Colonic mucosa (tissue), 4 donors: ENCODE data around the gene SHISA5. TPM values are rescaled to one million over a fixed set of nuclear protein-coding genes. Genes with fewer than 3 reads are reported as not detected.
"Not testable (repeated sequence)": the region's sequence is repeated elsewhere in the genome, so short reads cannot be mapped to it uniquely, and the experiment has no call there.

Experiments used
- DNase-seq: peaks from one replicate; pipeline ENCODE4 v3.0.0-alpha.2; 2020
- H3K27ac ChIP-seq: fragments of 200-600 bp; one replicate; pipeline ENCODE4 v1.8.0; 2021
- H3K27me3 ChIP-seq: fragments of 200-600 bp; one replicate; pipeline ENCODE4 v1.8.0; 2021
- H3K36me3 ChIP-seq: fragments of 200-600 bp; one replicate; pipeline ENCODE4 v1.8.0; 2021
- H3K4me1 ChIP-seq: fragments of 200-600 bp; one replicate; pipeline ENCODE4 v1.8.0; 2021; ENCODE audit warnings: mild to moderate bottlenecking
- H3K4me3 ChIP-seq: fragments of 200-600 bp; one replicate; pipeline ENCODE4 v1.8.0; 2021
- H3K9ac ChIP-seq, 2 donors: one replicate each; pipeline ENCODE4 v1.7.0; 2013; ENCODE audit warnings: control low read depth in 2 of 2, low read depth in 2 of 2, low read length in 2 of 2
- H3K9me3 ChIP-seq: fragments of 200-600 bp; one replicate; pipeline ENCODE4 v1.8.0; 2021
- intact Hi-C: fragments of 100-400 bp; cut with DNase I; formaldehyde crosslinking; loops from one replicate; pipeline ENCODE4 v1.14.1; 2022
- total RNA-seq, 2 donors: library from RNA; stranded (reverse); fragmentation: NEBNext Ultra II Directional in 1 of 2; extraction: Animal tissue kit (Norgen Biotek cat#: 25700) in 1 of 2; gene quantifications; one replicate each; pipeline ENCODE4 v1.2.1, GENCODE V29; 2021
- TF ChIP-seq, protein P1 (sequence below): fragments of 200-600 bp; IDR thresholded peaks from one replicate; pipeline ENCODE4 v1.8.0; 2022; ENCODE audit warnings: antibody characterized with exemption, mild to moderate bottlenecking
- donor health status: healthy.
- donor health status: DM: no; HTN: no; CAD: no.
- donor health status: DM: no; HTN: no; CAD: no.

Gene SHISA5
- total RNA-seq, 2 donors from 2014 or later: 115 to 123 TPM

DNA sequence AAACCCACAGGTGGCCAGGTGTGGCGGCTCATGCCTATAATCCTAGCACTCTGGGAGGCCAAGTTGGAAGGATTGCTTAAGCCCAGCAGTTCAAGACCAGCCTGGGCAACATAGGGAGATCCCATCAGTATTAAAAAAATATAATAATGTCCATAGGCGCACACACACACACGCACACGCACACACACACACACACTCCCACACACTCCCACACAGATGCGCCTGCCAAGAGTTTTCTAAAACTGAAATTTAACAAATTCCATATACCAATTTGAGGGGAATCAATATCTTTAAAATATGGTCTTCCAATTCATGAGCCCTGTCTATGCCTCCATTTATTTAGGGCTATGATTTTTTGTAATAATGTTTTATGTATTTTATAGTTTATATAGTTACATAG lies 17.0 kb downstream of the SHISA5 start:
- Histone ChIP-seq H3K36me3 (no peaks in the 10 kb centered on the region), H3K27me3 (no peaks in the 10 kb centered on the region), H3K4me3 (no peak overlapping the region), H3K9me3 (no peaks in the 10 kb centered on the region), H3K27ac (no peak overlapping the region), H3K4me1 (no peaks in the 10 kb centered on the region), H3K9ac (no peak overlapping the region)
- TF ChIP-seq, protein P1, sequence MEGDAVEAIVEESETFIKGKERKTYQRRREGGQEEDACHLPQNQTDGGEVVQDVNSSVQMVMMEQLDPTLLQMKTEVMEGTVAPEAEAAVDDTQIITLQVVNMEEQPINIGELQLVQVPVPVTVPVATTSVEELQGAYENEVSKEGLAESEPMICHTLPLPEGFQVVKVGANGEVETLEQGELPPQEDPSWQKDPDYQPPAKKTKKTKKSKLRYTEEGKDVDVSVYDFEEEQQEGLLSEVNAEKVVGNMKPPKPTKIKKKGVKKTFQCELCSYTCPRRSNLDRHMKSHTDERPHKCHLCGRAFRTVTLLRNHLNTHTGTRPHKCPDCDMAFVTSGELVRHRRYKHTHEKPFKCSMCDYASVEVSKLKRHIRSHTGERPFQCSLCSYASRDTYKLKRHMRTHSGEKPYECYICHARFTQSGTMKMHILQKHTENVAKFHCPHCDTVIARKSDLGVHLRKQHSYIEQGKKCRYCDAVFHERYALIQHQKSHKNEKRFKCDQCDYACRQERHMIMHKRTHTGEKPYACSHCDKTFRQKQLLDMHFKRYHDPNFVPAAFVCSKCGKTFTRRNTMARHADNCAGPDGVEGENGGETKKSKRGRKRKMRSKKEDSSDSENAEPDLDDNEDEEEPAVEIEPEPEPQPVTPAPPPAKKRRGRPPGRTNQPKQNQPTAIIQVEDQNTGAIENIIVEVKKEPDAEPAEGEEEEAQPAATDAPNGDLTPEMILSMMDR: no peak
- DNase-seq: no peak
- intact Hi-C loops: no loop called here

DNA sequence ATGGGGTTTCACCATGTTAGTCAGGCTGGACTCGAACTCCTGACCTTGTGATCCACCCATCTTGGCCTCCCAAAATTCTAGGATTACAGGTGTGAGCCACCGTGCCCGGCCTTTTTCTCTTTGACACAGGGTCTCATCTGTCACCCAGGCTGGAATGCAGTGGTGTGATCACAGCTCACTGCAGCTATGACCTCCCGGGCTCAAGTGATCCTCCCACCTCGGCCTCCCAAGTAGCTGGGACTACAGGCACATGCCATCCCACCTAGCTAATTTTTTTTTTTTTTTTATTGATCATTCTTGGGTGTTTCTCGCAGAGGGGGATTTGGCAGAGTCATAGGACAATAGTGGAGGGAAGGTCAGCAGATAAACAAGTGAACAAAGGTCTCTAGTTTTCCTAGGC lies 21.2 kb downstream of the SHISA5 start:
- H3K9ac ChIP-seq, H3K4me1 ChIP-seq, H3K9me3 ChIP-seq, DNase-seq, intact Hi-C loops, H3K27ac ChIP-seq, H3K27me3 ChIP-seq, H3K36me3 ChIP-seq, H3K4me3 ChIP-seq: not testable (repeated sequence)

DNA sequence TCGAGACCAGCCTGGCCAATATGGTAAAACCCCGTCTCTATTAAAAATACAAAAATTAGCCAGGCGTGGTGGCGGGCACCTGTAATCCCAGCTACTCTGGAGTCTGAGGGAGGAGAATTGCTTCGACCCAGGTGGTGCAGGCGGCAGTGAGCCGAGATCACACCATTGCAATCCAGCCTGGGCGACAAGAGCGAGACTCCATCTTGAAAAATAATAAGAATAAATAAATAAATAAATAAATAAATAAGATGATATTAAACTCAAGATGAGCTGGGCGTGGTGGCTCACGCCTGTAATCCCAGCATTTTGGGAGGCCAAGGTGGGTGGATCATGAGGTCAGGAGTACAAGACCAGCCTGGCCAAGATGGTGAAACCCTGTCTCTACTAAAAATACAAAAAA lies 23.1 kb downstream of the SHISA5 start:
- H3K4me1 ChIP-seq, H3K36me3 ChIP-seq, H3K27me3 ChIP-seq, H3K9me3 ChIP-seq, intact Hi-C loops, H3K9ac ChIP-seq, H3K27ac ChIP-seq, H3K4me3 ChIP-seq, DNase-seq: not testable (repeated sequence)

DNA sequence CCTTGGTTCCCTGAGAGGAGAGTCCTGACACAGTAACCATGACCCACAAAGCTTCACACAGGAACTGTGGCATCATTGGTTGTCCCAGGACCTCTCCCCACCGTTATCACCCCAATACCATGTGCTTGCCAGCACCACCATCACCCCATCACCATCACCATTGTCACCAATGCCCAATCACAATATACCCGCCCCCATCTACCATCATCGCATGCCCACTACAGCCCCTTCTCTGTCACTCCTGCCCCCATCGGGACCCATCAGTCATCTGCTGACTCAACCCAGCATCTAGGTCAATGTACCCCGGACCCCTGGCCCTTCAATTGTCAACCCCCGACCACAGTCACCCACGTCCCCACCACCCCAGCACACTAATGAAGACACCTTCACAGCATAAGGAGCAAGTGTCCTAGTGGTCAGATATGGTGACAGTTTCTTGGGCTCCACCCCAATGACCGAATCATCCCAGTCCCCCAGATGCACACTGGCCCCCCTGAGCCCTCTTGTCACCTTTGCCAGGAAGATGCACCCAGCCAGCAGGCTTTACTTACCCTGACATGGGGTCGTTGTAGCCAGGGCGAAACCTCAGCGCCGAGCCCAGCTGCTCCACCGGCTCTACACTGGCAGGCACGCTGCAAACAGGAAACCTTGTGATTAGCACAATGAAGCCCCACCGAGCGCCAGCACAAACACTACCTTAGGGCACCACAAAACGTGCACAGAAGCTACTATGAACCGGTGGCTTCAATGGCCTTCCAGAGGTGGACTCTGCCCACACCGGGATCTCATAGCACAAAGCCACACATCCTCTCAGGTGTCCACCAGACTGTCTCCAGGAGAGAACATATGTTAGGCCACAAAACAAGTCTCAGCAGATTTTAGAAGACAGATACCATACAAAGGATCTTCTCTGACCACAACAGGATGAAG lies 25.1 kb downstream of the SHISA5 start:
- H3K9ac ChIP-seq: no peak overlapping the region
- intact Hi-C loops: no loop called here
- H3K9me3 ChIP-seq: no peaks in the 10 kb centered on the region
- TF ChIP-seq, protein P1: no peak
- H3K27ac ChIP-seq: no peak overlapping the region
- no peak overlapping the region for H3K4me3 ChIP-seq
- no peaks in the 10 kb centered on the region for H3K36me3 ChIP-seq
- no peaks in the 10 kb centered on the region for H3K4me1 ChIP-seq
- DNase-seq: no peak
- H3K27me3 ChIP-seq: no peaks in the 10 kb centered on the region

DNA sequence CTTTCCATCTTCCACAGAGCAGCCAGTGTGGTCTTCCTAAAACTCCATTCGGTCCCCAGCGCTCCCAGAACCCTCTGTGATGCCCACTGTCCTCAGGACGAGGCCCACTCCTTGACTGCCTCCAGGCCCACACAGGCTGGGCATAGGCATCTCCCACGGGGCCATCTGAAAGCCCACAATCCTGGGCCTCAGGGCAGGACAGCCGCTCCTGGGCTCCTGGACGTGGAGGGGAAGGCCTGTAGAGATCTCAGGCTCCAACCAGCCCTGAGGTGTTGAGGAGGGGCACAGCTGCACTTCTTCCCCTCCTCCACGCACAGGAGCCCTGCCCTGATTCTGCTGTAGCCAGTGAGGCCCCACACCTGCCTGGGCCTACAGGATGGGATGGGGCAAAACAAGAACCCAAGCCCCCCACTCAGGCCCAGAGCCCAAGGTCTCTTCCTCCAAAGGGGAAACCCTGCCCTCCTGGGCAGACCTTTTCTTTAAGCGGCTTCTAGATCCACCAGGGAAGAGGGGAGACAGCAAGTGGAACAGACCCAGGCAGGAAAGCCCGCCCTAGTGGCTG lies 25.9 kb downstream of the SHISA5 start:
- intact Hi-C loops: no loop called here
- no peaks in the 10 kb centered on the region for H3K27me3 ChIP-seq
- H3K27ac ChIP-seq: no peak overlapping the region
- H3K9me3 ChIP-seq: no peaks in the 10 kb centered on the region
- TF ChIP-seq, protein P1: no peak
- no peak overlapping the region for H3K9ac ChIP-seq
- peaks cover 4% of the 10 kb centered on the region for H3K4me1 ChIP-seq
- DNase-seq: no peak
- H3K36me3 ChIP-seq: no peaks in the 10 kb centered on the region
- no peak overlapping the region for H3K4me3 ChIP-seq

DNA sequence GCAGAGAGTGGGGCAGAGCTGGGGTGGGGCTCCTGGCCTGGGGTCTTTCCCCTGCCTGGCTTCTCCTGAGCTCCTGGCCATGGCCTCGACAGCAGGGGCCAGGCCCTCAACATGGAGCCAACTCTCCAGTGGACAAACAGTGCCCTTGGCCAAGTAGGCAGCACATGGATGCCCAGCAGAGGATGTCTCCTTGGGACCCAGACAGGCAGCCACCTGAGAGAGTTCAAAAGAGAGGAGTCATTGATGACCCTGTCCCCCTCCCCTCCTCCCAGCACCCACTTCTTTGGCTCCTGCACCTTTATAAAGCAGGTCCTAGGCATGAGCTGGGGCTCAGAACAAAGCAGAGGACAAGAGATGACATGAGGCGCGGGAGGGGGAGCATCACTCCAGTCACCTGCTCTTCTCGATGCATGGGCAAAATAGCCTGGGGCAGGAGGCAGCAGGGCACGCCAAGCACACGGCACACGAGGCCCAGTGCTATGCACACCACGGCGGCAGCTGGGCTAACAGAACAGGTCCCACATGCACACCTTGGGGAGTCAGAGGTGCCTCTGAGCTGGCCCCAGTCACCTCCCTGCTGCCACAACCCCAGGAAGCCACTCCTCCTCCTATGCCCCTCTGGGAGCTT lies 27.4 kb downstream of the SHISA5 start:
- intact Hi-C loops: no loop called here

More for the DNA sequence above, 27.4 kb downstream of the SHISA5 start:
- H3K27me3 ChIP-seq: no peaks in the 10 kb centered on the region
- no peak overlapping the region for H3K9ac ChIP-seq
- H3K9me3 ChIP-seq: no peaks in the 10 kb centered on the region
- no peak overlapping the region for H3K27ac ChIP-seq
- no peaks in the 10 kb centered on the region for H3K36me3 ChIP-seq
- TF ChIP-seq, protein P1: no peak
- H3K4me1 ChIP-seq: peaks cover 11% of the 10 kb centered on the region
- no peak for DNase-seq
- no peak overlapping the region for H3K4me3 ChIP-seq
